T-helper 2 cell treated with Interferon-gamma antibody and Interleukin-4, amounts not matched to agents 5 μg/mL and 100 μg/mL, for 36 hours (primary cell): ENCODE data around the gene OR51F2.
"Not testable (repeated sequence)": the region's sequence is repeated elsewhere in the genome, so short reads cannot be mapped to it uniquely, and the experiment has no call there.

ENCODE experiments used
- DNase-seq: peaks from one replicate; pipeline ENCODE4 v3.0.0; 2021; ENCODE audit warnings: low spot score
- H3K27ac Mint-ChIP-seq: one replicate; pipeline ENCODE4 v1.8.0; 2021; ENCODE audit warnings: mild to moderate bottlenecking, mixed read lengths
- H3K27me3 Mint-ChIP-seq: one replicate; pipeline ENCODE4 v1.8.0; 2021; ENCODE audit warnings: low read depth, mixed read lengths
- H3K36me3 Mint-ChIP-seq: one replicate; pipeline ENCODE4 v1.8.0; 2021; ENCODE audit warnings: low read depth, mixed read lengths
- H3K4me1 Mint-ChIP-seq: one replicate; pipeline ENCODE4 v1.8.0; 2021; ENCODE audit warnings: low read depth, mixed read lengths
- H3K4me3 Mint-ChIP-seq: one replicate; pipeline ENCODE4 v1.8.0; 2022; ENCODE audit warnings: mild to moderate bottlenecking, moderate library complexity, mixed read lengths
- H3K9me3 Mint-ChIP-seq: one replicate; pipeline ENCODE4 v1.8.0; 2021; ENCODE audit warnings: mixed read lengths

The OR51F2 gene

GRCh38 chr11:4821021-4821420 lies at the start of gene OR51F2:
TSS of gene OR51F2 (plus strand) at chr11:4821321. CDS start at chr11:4821422, 101 bp downstream.
- DNase-seq: no peak
- H3K4me3 Mint-ChIP-seq: no peak within 1 kb of the TSS
- no peaks in the 10 kb centered on the region for H3K27me3 Mint-ChIP-seq
- H3K9me3 Mint-ChIP-seq: no peaks in the 10 kb centered on the region
- H3K4me1 Mint-ChIP-seq: no peaks in the 10 kb centered on the region
- H3K27ac Mint-ChIP-seq: no peak within 1 kb of the TSS
- H3K36me3 Mint-ChIP-seq: no peaks in the 10 kb centered on the region

- H3K4me3 Mint-ChIP-seq: no peak overlapping the region
- H3K4me1 Mint-ChIP-seq: no peaks in the 10 kb centered on the region
- H3K36me3 Mint-ChIP-seq: no peaks in the 10 kb centered on the region
- H3K27me3 Mint-ChIP-seq: no peaks in the 10 kb centered on the region
- DNase-seq: no peak
- H3K27ac Mint-ChIP-seq: no peak overlapping the region
- H3K9me3 Mint-ChIP-seq: no peaks in the 10 kb centered on the region
Measured at GRCh38 chr11:4782454-4782853, 38.7 kb upstream of the OR51F2 start.

- H3K9me3 Mint-ChIP-seq: no peaks in the 10 kb centered on the region
- H3K27me3 Mint-ChIP-seq: no peaks in the 10 kb centered on the region
- no peak for DNase-seq
- no peak overlapping the region for H3K27ac Mint-ChIP-seq
- no peak overlapping the region for H3K4me3 Mint-ChIP-seq
- no peaks in the 10 kb centered on the region for H3K4me1 Mint-ChIP-seq
- H3K36me3 Mint-ChIP-seq: no peaks in the 10 kb centered on the region
Measured at GRCh38 chr11:4797206-4797605, 23.9 kb upstream of the OR51F2 start.

- no peak overlapping the region for H3K27ac Mint-ChIP-seq
- no peaks in the 10 kb centered on the region for H3K36me3 Mint-ChIP-seq
- H3K9me3 Mint-ChIP-seq: no peaks in the 10 kb centered on the region
- H3K27me3 Mint-ChIP-seq: no peaks in the 10 kb centered on the region
- H3K4me1 Mint-ChIP-seq: no peaks in the 10 kb centered on the region
- H3K4me3 Mint-ChIP-seq: no peak overlapping the region
- no peak for DNase-seq
Measured at GRCh38 chr11:4798427-4799183, 22.5 kb upstream of the OR51F2 start.

DNA sequence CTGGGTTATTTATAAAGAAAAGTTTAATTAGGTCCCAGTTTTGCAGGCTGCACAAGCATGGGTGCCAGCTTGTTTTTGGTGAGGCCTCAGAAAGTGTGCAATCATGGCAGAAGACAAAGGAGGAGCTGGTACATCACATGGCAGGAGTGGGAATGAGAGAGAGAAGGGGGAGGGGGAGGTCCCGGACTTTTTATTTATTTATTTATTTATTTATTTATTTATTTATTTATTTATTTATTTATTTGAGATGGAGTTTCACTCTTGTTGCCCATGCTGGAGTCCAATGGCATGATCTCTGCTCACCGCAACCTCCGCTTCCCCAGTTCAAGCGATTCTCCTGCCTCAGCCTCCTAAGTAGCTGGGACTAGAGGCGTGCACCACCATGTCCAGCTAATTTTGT lies 19.8 kb upstream of the OR51F2 start:
- not testable (repeated sequence) for H3K36me3 Mint-ChIP-seq

DNA sequence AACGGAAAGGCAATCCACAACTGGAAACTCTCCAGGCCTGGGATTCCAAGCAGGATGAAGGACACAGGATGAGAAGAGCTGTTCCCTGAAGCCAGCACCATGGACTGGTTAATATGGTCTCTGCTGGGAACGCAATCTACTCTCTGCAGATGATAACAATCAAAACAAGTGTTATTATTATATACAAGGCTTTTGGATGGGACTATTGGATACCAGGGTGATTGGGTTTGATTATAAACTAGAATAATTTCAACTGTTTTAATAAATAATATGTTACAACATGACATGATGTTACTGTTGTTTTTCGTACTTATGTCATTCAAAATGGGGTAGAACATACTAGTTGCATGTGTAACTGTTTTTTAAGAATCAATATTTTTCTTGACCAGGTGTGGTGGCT lies 16.8 kb upstream of the OR51F2 start, which contains the start of gene OR52R1:
OR52R1 (minus strand) TSS at position 101 of the 400 bp plus-strand sequence; CDS start at position 101, 0 bp downstream.
- H3K36me3 Mint-ChIP-seq: no peaks in the 10 kb centered on the region
- no peaks in the 10 kb centered on the region for H3K9me3 Mint-ChIP-seq
- H3K4me1 Mint-ChIP-seq: no peaks in the 10 kb centered on the region
- H3K4me3 Mint-ChIP-seq: no peak within 1 kb of the TSS
- no peaks in the 10 kb centered on the region for H3K27me3 Mint-ChIP-seq
- no peak for DNase-seq
- no peak within 1 kb of the TSS for H3K27ac Mint-ChIP-seq

More for the DNA sequence above, 19.8 kb upstream of the OR51F2 start:
- not testable (repeated sequence) for H3K27ac Mint-ChIP-seq, DNase-seq, H3K4me1 Mint-ChIP-seq, H3K9me3 Mint-ChIP-seq, H3K4me3 Mint-ChIP-seq, H3K27me3 Mint-ChIP-seq

GRCh38 chr11:4808476-4808875 lies 12.6 kb upstream of the OR51F2 start:
- H3K4me1 Mint-ChIP-seq: no peaks in the 10 kb centered on the region
- no peaks in the 10 kb centered on the region for H3K9me3 Mint-ChIP-seq
- H3K4me3 Mint-ChIP-seq: no peak overlapping the region
- H3K27me3 Mint-ChIP-seq: no peaks in the 10 kb centered on the region
- H3K27ac Mint-ChIP-seq: no peak overlapping the region
- no peak for DNase-seq
- no peaks in the 10 kb centered on the region for H3K36me3 Mint-ChIP-seq

GRCh38 chr11:4809246-4809645 lies 11.9 kb upstream of the OR51F2 start:
- no peak for DNase-seq
- Mint-ChIP-seq H3K4me3 (no peak overlapping the region), H3K27me3 (no peaks in the 10 kb centered on the region), H3K27ac (no peak overlapping the region), H3K9me3 (no peaks in the 10 kb centered on the region), H3K4me1 (no peaks in the 10 kb centered on the region), H3K36me3 (no peaks in the 10 kb centered on the region)

- Mint-ChIP-seq H3K4me3 (no peak overlapping the region), H3K27me3 (no peaks in the 10 kb centered on the region), H3K27ac (no peak overlapping the region), H3K9me3 (no peaks in the 10 kb centered on the region), H3K4me1 (no peaks in the 10 kb centered on the region), H3K36me3 (no peaks in the 10 kb centered on the region)
- no peak for DNase-seq
Measured at GRCh38 chr11:4825132-4825531, 4.0 kb downstream of the OR51F2 start.

GRCh38 chr11:4826425-4826824 lies 5.3 kb downstream of the OR51F2 start:
- Mint-ChIP-seq H3K9me3 (no peaks in the 10 kb centered on the region), H3K27ac (no peak overlapping the region), H3K4me3 (no peak overlapping the region), H3K4me1 (no peaks in the 10 kb centered on the region), H3K36me3 (no peaks in the 10 kb centered on the region), H3K27me3 (no peaks in the 10 kb centered on the region)
- no peak for DNase-seq

GRCh38 chr11:4830346-4830745 lies 9.2 kb downstream of the OR51F2 start:
- no peak overlapping the region for H3K4me3 Mint-ChIP-seq
- H3K27me3 Mint-ChIP-seq: no peaks in the 10 kb centered on the region
- H3K4me1 Mint-ChIP-seq: no peaks in the 10 kb centered on the region
- no peaks in the 10 kb centered on the region for H3K36me3 Mint-ChIP-seq
- H3K27ac Mint-ChIP-seq: no peak overlapping the region
- no peak for DNase-seq
- no peaks in the 10 kb centered on the region for H3K9me3 Mint-ChIP-seq

- no peaks in the 10 kb centered on the region for H3K27me3 Mint-ChIP-seq
- no peak for DNase-seq
- no peak overlapping the region for H3K27ac Mint-ChIP-seq
- H3K4me3 Mint-ChIP-seq: no peak overlapping the region
- H3K9me3 Mint-ChIP-seq: no peaks in the 10 kb centered on the region
- no peaks in the 10 kb centered on the region for H3K36me3 Mint-ChIP-seq
- no peaks in the 10 kb centered on the region for H3K4me1 Mint-ChIP-seq
Measured at GRCh38 chr11:4830909-4831308, 9.8 kb downstream of the OR51F2 start.

GRCh38 chr11:4839851-4840549 lies 18.9 kb downstream of the OR51F2 start:
- Mint-ChIP-seq H3K27ac (no peak overlapping the region), H3K4me1 (no peaks in the 10 kb centered on the region), H3K4me3 (no peak overlapping the region), H3K9me3 (no peaks in the 10 kb centered on the region), H3K27me3 (no peaks in the 10 kb centered on the region), H3K36me3 (no peaks in the 10 kb centered on the region)
- no peak for DNase-seq

GRCh38 chr11:4848908-4849532 lies 27.9 kb downstream of the OR51F2 start, which contains the start of gene OR51S1:
TSS of gene OR51S1 (minus strand) at chr11:4849208. CDS start at chr11:4849208, 0 bp downstream.
- DNase-seq: no peak
- no peak within 1 kb of the TSS for H3K4me3 Mint-ChIP-seq
- H3K9me3 Mint-ChIP-seq: no peaks in the 10 kb centered on the region
- H3K36me3 Mint-ChIP-seq: no peaks in the 10 kb centered on the region
- H3K27me3 Mint-ChIP-seq: no peaks in the 10 kb centered on the region
- no peaks in the 10 kb centered on the region for H3K4me1 Mint-ChIP-seq
- H3K27ac Mint-ChIP-seq: no peak within 1 kb of the TSS
